Fibroblast of skin of left biceps (primary cell): ENCODE data around the gene C4orf36.

ENCODE experiments used
- DNase-seq, 2 experiments: peaks; one replicate each; pipeline ENCODE4 v3.0.0-alpha.2; 2013; ENCODE audit warnings: low read depth in 2 of 2

Gene C4orf36

DNA sequence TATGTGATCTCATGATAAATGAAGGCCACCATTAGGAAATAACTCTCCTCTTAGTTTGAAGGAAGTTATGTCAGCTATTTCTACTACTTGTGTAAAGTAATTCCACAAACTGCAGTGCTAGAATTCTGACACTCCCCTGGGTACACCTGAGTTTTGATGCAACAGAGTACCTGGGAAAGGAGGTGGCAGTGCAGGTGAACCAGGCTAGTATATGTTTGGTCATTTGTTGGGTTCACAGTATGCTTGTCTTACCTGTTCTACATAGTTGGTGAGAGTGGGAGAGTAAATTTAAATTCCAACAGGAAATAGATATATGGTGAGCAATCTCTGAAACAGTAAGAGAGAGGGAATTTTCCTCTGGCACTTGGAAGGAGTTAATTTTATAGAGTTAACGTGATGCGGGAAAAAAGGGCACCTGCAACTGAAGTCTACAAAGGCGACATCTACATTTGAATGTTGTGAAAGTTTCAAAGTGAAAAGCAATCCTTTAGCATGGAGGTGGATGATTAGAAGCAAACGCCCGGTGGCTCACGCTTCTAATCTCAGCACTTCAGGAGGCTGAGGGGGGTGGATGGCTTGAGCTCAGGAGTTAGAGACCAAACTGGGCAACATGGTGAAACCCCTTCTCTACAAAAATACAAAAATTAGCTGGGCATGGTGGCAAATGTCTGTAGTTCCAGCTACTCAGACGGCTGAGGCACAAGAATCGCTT is 34.7 kb downstream of the C4orf36 start:
- no peak for DNase-seq

DNA sequence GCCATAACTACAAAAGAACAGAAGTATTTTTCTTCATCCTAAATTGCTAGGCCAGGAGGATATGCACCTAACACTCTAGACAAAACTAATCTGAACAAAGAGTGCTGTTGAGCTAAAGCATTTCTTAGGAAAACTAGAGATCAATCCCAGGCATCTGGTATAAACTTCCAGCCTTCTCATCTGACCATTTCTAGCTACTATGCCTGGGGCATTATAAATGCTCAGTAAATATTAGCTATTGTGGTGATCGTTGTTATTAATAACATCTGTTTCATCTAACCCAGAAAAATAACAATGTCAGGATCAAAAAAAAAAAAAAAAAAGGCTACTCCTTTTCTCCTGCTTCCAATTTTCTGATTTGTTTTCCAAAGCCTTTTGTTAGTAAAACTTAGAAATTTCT is 35.3 kb downstream of the C4orf36 start:
- DNase-seq, result no peak

DNA sequence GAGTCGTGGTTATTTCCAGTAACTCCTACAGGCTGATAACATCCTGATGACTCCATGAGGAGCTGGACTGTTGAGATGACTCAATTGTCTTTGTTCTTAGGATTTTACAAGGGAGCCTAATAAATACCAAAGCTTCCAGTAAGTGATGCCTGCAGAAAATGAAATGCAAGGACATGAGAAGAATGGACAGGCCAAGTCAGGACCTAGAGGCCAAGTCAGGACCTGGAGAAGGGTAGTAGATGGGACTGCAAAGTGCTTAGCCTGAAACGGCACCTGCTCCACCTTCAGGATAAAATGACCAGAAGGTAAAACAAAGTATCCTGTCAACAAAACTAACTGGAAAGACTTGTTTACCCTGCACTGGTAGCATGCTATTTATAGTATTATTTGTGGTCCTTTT is 36.6 kb downstream of the C4orf36 start:
- DNase-seq, result no peak

- no peak for DNase-seq
These were observed 39.0 kb downstream of the C4orf36 start for GRCh38 chr4:86853209-86853608.

DNA sequence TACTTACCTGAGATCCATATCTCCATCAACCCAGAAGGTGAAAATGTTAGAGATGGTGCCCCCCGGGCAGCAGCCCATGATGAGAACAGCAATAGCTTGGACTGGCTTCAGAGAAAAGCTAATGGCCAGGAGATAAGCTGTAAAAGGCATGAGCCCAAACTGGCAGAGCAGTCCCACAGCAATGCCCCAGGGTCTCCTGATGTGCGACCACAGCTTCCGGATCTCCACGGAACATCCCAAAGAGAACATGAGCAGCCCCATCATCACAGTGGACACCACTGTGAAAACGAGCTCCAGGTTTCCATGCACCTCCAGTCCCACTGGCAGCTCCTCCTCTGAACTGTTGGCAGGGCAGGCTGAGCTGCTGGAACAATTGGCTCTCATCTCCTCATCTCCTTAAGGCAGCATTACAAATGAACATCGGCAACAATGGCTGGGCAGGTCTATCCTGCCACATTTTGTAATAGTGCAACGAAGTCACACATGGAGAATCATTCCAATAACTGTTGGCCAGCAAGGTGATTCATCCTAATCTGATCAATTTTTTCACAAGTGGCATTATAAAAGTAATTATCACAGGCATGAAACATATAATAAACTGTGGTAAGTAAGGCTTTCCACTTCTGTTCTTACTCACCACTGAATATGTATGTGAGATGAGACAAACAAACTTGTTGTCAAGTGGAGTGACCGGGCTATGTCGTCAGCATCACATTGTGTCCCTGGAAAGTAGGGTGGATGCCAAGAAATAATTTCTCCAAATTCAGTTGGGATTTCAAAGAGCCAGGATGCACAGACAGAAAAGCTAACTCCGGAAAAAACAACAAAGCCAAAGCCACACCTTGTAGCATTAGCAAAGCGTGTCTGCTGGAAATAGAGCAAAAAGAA is 43.2 kb downstream of the C4orf36 start, which contains the start of gene SLC10A6:
Gene SLC10A6 (minus strand): TSS at position 653 of the 888 bp plus-strand sequence. CDS start 269 bp downstream, at position 384.
- DNase-seq, result no peak

GRCh38 chr4:86848136-86848535 is 44.1 kb downstream of the C4orf36 start:
- DNase-seq, result no peak

DNA sequence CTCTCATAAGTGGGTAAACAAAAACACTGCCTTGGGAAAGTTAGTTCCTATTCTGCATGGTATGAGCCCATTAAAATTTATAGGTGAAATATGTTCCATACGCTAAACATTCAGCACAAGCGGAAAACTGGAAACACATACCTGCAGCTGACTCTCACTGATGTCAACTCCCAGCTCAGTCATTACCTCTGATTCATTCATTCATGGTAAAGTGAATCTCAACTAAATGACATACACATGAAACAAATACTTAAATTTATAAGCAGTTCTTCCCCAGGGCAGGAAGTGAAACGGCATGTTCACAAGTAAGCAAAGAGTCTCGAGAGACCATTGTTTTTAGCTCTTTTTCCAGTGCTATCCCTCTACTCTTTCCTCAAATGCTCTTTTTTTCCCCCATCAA is 44.7 kb downstream of the C4orf36 start:
- DNase-seq, result no peak

- no peak for DNase-seq
These were observed 45.3 kb downstream of the C4orf36 start for GRCh38 chr4:86846921-86847320.

DNA sequence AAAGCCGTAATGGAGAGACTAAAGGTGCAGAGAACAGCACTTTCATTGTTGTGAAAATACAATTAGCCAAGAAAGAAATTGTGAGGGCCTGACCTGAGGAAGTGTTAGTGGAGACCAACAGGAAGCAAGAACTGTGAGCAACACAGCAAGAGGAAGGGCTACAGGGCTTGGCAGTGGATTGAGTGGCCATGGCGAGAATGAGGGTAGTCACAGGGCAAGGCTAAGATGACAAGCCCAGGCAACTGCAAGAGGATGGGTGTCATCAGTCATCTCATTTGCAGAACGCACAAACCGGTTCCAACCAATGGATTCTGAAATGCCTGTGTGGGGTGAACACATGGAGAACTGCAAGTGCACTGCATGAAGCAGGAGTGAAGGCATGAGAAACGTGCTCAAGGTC is 46.6 kb downstream of the C4orf36 start:
- no peak for DNase-seq

- DNase-seq, result no peak
These were observed 50.9 kb downstream of the C4orf36 start for GRCh38 chr4:86841309-86841708.

- no peak for DNase-seq
These were observed 51.4 kb downstream of the C4orf36 start for GRCh38 chr4:86840858-86841257.

DNA sequence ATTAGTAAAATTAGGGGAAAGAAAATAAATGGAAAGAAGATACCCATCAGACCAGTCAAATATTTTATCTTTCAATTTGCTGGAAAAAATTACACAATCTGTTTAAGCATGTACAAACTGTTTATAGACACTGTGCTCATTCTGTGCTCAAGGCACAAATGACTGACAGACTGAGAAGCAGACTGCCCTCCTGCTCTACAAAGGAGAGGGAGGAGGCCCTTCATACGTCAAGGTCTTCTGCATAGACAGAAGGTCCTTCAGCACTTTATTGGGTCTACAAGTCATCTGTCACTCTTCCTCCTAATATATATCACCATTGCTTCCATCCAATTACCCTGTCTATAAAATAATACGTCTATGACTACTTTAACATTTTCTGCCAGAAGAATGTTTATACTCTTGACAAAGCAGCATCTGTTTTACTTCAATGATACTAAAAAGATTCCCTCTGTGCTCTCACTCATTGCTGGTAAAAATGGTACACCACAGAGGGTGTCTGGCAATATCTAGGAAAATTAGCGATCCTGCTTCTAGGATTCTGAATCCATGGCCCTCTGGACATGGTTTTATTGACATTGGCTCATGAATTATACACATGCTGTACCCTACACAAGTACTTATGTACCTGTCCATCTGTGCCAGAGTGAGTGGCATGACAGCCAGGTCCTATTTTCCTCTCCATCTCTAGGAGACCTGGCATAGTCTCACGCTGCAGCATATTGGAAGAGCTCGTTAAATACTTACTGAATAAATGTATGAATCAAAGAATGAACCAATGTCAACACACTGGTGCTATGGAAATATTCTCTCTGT is 54.3 kb downstream of the C4orf36 start:
- no peak for DNase-seq

GRCh38 chr4:86835677-86836076 is 56.5 kb downstream of the C4orf36 start:
- no peak for DNase-seq

DNA sequence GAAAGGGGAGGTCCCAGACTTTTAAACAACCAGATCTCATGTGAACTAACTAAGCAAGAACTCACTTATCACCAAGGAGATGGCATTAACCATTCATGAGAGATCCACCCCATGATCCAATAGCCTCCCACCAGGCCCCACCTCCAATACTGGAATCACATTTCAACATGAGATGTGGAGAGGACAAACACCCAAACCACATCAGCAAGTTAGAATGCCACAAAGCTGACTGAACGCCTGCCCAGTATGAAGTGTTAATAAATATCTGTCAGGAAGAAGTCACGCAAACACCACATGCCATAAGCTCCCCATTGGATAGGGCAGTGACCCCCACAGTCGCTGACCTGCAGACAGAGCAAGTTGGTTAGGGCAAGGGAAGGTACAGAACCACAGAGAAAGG is 57.3 kb downstream of the C4orf36 start:
- peak in 1 of 2 experiments; percentile 49 for DNase-seq

GRCh38 chr4:86833615-86834014 is 58.6 kb downstream of the C4orf36 start:
- no peak for DNase-seq

DNA sequence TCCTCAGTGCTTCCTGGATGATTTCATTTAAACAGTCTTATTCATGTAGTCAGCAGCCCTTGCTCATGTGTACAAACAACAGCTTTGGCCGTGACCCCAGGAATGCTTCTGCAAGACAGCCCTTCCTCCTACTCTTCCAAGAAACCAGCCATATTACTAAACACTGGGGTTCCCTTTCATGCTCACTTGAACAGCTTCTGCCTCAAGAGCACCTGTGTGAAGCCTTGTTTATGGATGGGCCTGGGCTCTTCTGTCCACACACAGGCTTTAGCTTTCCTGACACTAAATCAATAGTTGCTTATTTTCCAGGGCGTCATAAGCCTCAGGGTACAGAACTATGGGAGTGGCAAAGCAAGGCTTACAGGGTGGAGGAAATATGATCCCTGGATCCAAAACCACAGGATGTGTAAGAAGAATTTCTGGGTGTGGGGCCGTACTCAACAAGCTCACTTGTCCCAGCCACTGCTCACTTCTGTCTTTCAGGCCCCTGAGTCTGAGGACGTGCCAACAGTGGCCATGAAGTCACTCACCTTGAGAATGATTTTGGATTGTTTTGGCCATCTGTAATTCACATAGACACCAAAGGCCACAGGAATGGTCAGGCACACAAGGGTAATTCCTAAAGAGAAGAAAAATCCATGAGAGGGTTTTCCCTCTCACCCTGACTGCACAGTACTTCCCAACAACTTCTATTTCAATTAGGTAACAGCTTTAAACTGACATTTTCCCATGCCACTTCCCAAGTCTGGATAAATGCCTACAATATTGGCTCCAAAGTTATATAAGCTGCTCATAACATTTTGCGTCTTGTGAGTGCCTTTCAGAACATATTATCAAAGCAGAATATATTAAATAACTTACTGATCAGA is 60.7 kb downstream of the C4orf36 start:
- peak; percentile 53 to 64 for DNase-seq
